Activated T-cell treated with anti-CD3 and anti-CD28 coated beads, Interleukin-2, amount 50 U/mL, for 1 hour (primary cell): Measurements from ENCODE around the gene LTC4S.
A peak's percentile ranks its signal among the peaks of the same experiment; 100 is the strongest.
"Not testable (repeated sequence)": the region's sequence is repeated elsewhere in the genome, so short reads cannot be mapped to it uniquely, and the experiment has no call there.

Source experiments
- DNase-seq: peaks from one replicate; pipeline ENCODE4 v3.0.0-alpha.2; 2020

Gene LTC4S

GRCh38 chr5:179793468-179794139 is at the start of gene LTC4S:
LTC4S (plus strand) TSS chr5:179793986; CDS start chr5:179794081, 95 bp downstream.
- peak; percentile 62 for DNase-seq

- DNase-seq, result not testable (repeated sequence)
Measured at GRCh38 chr5:179744106-179744505, 49.7 kb upstream of the LTC4S start.

GRCh38 chr5:179746872-179747271 is 46.9 kb upstream of the LTC4S start:
- DNase-seq, result no peak

GRCh38 chr5:179747811-179748210 is 46.0 kb upstream of the LTC4S start:
- DNase-seq, result no peak

GRCh38 chr5:179749857-179750508 is 43.8 kb upstream of the LTC4S start:
- DNase-seq, result no peak

GRCh38 chr5:179753971-179754370 is 39.8 kb upstream of the LTC4S start:
- no peak for DNase-seq

- DNase-seq, result no peak
Measured at GRCh38 chr5:179755022-179755421, 38.8 kb upstream of the LTC4S start.

GRCh38 chr5:179758955-179759354 is 34.8 kb upstream of the LTC4S start:
- no peak for DNase-seq

GRCh38 chr5:179759581-179760551 is 33.9 kb upstream of the LTC4S start:
- DNase-seq, result no peak

GRCh38 chr5:179762079-179762780 is 31.6 kb upstream of the LTC4S start:
- DNase-seq, result no peak

GRCh38 chr5:179762781-179763176 is 31.0 kb upstream of the LTC4S start:
- no peak for DNase-seq

- peak; percentile 37 for DNase-seq
Measured at GRCh38 chr5:179763215-179763945, 30.4 kb upstream of the LTC4S start.

GRCh38 chr5:179764056-179764455 is 29.7 kb upstream of the LTC4S start:
- no peak for DNase-seq

GRCh38 chr5:179765400-179765799 is 28.4 kb upstream of the LTC4S start:
- DNase-seq, result no peak

- DNase-seq, result no peak
Measured at GRCh38 chr5:179766021-179766725, 27.6 kb upstream of the LTC4S start.

- DNase-seq, result no peak
Measured at GRCh38 chr5:179766726-179767455, 26.9 kb upstream of the LTC4S start.

GRCh38 chr5:179767496-179768100 is 26.2 kb upstream of the LTC4S start:
- DNase-seq, result no peak

- no peak for DNase-seq
Measured at GRCh38 chr5:179768326-179769085, 25.3 kb upstream of the LTC4S start.

- no peak for DNase-seq
Measured at GRCh38 chr5:179769271-179769670, 24.5 kb upstream of the LTC4S start.
